ENCODE data around the gene CDR2L. TPM values are rescaled to one million over a fixed set of nuclear protein-coding genes. Genes with fewer than 3 reads are reported as not detected.
A peak's percentile ranks its signal among the peaks of the same experiment; 100 is the strongest.

Gene CDR2L
- total and polyA plus RNA-seq, 7 donors: 2.4 to 16.9 (median 9.3) TPM

DNA sequence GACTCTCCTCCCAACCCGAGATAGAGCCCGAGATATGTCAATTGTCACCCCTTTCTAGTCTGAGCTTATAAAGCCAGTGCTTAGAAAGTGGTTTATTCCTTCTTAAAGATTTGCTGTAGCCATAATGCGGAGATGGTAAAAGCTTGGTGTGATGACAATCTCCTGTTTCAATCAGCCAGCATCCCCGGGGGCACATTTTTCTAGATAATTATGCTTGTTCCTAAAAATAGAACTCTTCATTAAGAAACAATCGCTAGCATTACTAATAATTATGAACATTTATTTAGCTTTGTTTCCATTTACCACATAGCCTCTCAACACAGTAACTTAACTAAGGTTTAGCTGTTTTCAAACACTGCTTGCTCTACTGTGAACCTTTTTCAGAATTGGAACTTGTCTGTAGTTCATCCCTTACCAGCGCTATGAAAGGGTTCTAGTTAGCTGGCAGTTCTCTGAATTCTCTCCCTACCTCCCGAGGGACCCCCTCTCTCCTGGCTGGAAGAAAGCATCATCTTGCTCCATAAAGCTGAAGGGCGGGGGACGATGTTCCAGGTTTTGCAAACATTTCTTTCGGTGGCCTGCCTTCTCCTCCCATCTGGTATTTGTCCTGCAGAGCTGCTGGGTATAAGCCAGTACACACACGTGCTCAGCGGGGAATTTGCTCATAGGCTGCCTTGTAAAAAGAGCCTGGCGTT is 24.1 kb downstream of the CDR2L start:
- Histone ChIP-seq H3K4me3 (peak overlapping the region; percentile 76 to 82 (median 78)), H3K27me3 (no peaks in the 10 kb centered on the region), H3K36me3 (peaks cover 0 to 2% (median 0%) of the 10 kb centered on the region in 4 donors), H3K27ac (peak overlapping the region; percentile 93 to 99 (median 96)), H3K4me1 (peaks cover 0 to 34% (median 29%) of the 10 kb centered on the region in 4 donors), H3K9me3 (no peaks in the 10 kb centered on the region)
- TF ChIP-seq POLR2A (IDR thresholded peaks at IDR 0.05) (no peak), POLR2AphosphoS5 (IDR thresholded peaks at IDR 0.05) (peak in 3 of 4 donors; percentile 77 to 82 (median 78)), EP300 (IDR thresholded peaks at IDR 0.05) (peak in 3 of 4 donors; percentile 19 to 40 (median 38))
- TF ChIP-seq, protein P1, sequence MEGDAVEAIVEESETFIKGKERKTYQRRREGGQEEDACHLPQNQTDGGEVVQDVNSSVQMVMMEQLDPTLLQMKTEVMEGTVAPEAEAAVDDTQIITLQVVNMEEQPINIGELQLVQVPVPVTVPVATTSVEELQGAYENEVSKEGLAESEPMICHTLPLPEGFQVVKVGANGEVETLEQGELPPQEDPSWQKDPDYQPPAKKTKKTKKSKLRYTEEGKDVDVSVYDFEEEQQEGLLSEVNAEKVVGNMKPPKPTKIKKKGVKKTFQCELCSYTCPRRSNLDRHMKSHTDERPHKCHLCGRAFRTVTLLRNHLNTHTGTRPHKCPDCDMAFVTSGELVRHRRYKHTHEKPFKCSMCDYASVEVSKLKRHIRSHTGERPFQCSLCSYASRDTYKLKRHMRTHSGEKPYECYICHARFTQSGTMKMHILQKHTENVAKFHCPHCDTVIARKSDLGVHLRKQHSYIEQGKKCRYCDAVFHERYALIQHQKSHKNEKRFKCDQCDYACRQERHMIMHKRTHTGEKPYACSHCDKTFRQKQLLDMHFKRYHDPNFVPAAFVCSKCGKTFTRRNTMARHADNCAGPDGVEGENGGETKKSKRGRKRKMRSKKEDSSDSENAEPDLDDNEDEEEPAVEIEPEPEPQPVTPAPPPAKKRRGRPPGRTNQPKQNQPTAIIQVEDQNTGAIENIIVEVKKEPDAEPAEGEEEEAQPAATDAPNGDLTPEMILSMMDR (IDR thresholded peaks at IDR 0.05): no peak
- intact Hi-C loops (cut with DNase I): loop anchor here (1.0 kb wide), 2 partner anchors 21 to 23 kb away; no protein-coding TSS in a partner anchor
- 41 to 49% methylated on average over 13 of the region's 13 CpGs for WGBS, 2 donors
- DNase-seq: peak; percentile 95

DNA sequence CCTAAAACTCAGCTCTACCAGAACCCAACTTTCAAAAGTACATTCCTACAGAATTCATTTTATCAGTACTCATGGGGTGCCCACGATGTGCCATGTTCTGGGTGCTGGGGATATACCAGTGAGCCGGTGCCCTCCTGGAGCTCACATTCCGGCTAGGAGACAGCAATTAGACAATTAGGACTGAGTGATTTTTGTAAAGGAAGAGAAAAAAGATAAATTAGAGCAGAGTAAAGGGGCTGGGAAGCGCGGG is 24.6 kb downstream of the CDR2L start:
- WGBS, 2 donors: 19 to 27% methylated on average over 5 of the region's 5 CpGs
- H3K4me3 ChIP-seq: peak overlapping the region; percentile 76 to 82 (median 78)
- no peak for DNase-seq
- intact Hi-C loops (cut with DNase I): loop anchor here (1.0 kb wide), 2 partner anchors 20 to 24 kb away; no protein-coding TSS in a partner anchor
- H3K27me3 ChIP-seq: no peaks in the 10 kb centered on the region
- H3K4me1 ChIP-seq: peaks cover 0 to 34% (median 29%) of the 10 kb centered on the region in 4 donors
- peak overlapping the region; percentile 93 to 99 (median 96) for H3K27ac ChIP-seq
- H3K9me3 ChIP-seq: no peaks in the 10 kb centered on the region
- peaks cover 0 to 7% (median 0%) of the 10 kb centered on the region in 4 donors for H3K36me3 ChIP-seq
- TF ChIP-seq POLR2A (IDR thresholded peaks at IDR 0.05) (no peak), EP300 (IDR thresholded peaks at IDR 0.05) (no peak), POLR2AphosphoS5 (IDR thresholded peaks at IDR 0.05) (no peak)
- TF ChIP-seq, protein P1 (IDR thresholded peaks at IDR 0.05): no peak

DNA sequence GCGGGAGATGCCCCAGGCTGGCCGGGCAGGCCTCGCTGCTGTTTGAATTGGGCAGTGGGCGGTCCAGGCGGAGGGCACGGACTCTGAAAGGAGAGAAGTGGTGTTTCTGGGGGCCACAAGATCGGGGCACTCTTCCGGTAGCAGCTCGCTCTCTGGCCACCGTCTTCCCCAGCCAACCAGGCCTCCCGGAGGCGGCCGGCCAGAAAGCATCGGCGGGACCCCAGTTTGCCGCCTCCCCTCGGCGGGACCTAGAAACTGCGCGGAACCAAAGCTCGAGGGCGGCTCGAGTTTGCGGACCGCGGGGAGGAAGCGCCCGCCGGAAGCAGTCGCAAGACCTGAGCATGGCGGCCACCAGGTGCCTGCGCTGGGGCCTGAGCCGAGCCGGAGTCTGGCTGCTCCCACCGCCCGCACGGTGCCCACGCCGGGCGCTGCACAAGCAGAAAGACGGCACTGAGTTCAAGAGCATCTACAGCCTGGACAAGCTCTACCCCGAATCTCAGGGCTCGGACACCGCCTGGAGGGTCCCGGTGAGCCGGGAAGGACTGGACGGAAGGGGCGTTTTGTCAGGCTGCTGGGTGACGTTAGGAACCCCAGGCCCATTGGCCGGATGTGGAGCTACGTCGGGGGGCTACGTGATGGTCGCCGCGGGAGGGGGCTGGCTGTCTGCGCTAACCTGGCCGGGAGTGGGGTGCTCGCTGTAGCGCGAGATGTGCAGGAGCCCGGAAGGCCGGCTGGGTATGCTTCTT is 25.1 kb downstream of the CDR2L start, which contains the start of gene MRPL58:
TSS of gene MRPL58 (plus strand) at position 325 of the 746 bp plus-strand sequence. CDS start at position 342, 17 bp downstream.
- Histone ChIP-seq H3K36me3 (peaks cover 0 to 12% (median 0%) of the 10 kb centered on the region in 4 donors), H3K27ac (peak within 1 kb of the TSS; percentile 93 to 99 (median 96)), H3K4me3 (peak within 1 kb of the TSS; percentile 76 to 82 (median 78)), H3K27me3 (no peaks in the 10 kb centered on the region), H3K4me1 (peaks cover 0 to 34% (median 29%) of the 10 kb centered on the region in 4 donors), H3K9me3 (no peaks in the 10 kb centered on the region)
- DNase-seq: peak; percentile 93
- TF ChIP-seq EP300 (IDR thresholded peaks at IDR 0.05) (no peak), POLR2A (IDR thresholded peaks at IDR 0.05) (peak in 1 of 2 donors; percentile 5), POLR2AphosphoS5 (IDR thresholded peaks at IDR 0.05) (peak; percentile 59 to 79 (median 72))
- TF ChIP-seq, protein P1 (IDR thresholded peaks at IDR 0.05): peak; percentile 51 to 73 (median 57)
- WGBS, 2 donors: 1 to 2% methylated on average over 63 of the region's 63 CpGs
- intact Hi-C loops (cut with DNase I): loop anchor here (1.0 kb wide), 3 partner anchors 20 to 51 kb away; no protein-coding TSS in a partner anchor

DNA sequence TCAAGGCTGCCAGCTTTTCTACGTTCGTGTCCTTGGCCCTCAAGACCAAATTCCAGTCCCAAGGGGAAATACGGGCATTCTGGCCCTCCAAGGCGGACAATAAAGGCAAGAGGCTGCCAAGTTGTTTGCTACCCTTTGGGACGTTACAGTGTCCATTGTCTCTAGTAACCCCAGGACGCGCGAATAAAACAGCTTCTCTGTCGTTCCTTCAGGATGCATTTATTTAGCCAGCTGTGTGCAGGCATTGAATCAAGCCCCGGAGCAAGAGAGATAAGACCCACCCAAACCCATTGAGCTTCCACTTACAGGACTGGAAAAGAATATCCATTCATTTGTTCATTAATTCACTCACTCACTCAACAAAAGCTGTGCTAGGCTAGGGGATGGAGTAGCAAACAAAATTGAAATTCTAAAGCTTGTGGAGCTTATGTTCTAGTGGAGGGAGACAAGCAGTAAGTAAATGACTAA is 25.7 kb downstream of the CDR2L start:
- Histone ChIP-seq H3K9me3 (no peaks in the 10 kb centered on the region), H3K27ac (peak overlapping the region; percentile 93 to 99 (median 96)), H3K4me1 (peaks cover 0 to 34% (median 29%) of the 10 kb centered on the region in 4 donors), H3K27me3 (no peaks in the 10 kb centered on the region), H3K4me3 (peak overlapping the region; percentile 76 to 82 (median 78)), H3K36me3 (peaks cover 0 to 18% (median 0%) of the 10 kb centered on the region in 4 donors)
- intact Hi-C loops (cut with DNase I): loop anchor here (1.0 kb wide), 1 partner anchor 52 kb away; no protein-coding TSS in a partner anchor
- TF ChIP-seq EP300 (IDR thresholded peaks at IDR 0.05) (no peak), POLR2AphosphoS5 (IDR thresholded peaks at IDR 0.05) (no peak)
- TF ChIP-seq, protein P1 (IDR thresholded peaks at IDR 0.05): no peak
- DNase-seq: no peak
- WGBS, 2 donors: 0 to 1% methylated on average over 10 of the region's 10 CpGs
